HL-60 (cell line): ENCODE data around the gene NLGN1.

Source experiments
- DNase-seq, 2 experiments: peaks; one replicate each; pipeline ENCODE4 v3.0.0-alpha.2; 2010 to 2020; ENCODE audit warnings: low read depth in 1 of 2, low spot score in 1 of 2
- H3K27ac ChIP-seq: fragments of 250-450 bp; sonication (Bioruptor Pico); replicated peaks from 2 replicates; pipeline ENCODE4 v1.5.1; 2020; ENCODE audit warnings: mild to moderate bottlenecking, moderate library complexity
- H3K27me3 ChIP-seq: fragments of 250-450 bp; sonication (Bioruptor Pico); 2 replicates; pipeline ENCODE4 v1.5.1; 2021; ENCODE audit warnings: mild to moderate bottlenecking, moderate library complexity; ENCODE audit not compliant: insufficient read depth, poor library complexity, severe bottlenecking
- H3K4me3 ChIP-seq: replicated peaks from 2 replicates; pipeline ENCODE4 v1.5.1; 2011; ENCODE audit warnings: mild to moderate bottlenecking, control low read depth, low read length; ENCODE audit not compliant: insufficient read depth
- CTCF ChIP-seq: IDR thresholded peaks from one replicate; pipeline ENCODE4 v1.5.1; 2011; ENCODE audit warnings: low read length, control low read depth, inconsistent platforms; ENCODE audit not compliant: insufficient read depth
- GABPA ChIP-seq: IDR thresholded peaks from 2 replicates; pipeline ENCODE4 v1.6.1; 2012; ENCODE audit warnings: low read depth
- POLR2AphosphoS5 ChIP-seq: IDR thresholded peaks from 2 replicates; pipeline ENCODE4 v1.6.1; 2012; ENCODE audit warnings: low read depth
- REST ChIP-seq: IDR thresholded peaks from 2 replicates; pipeline ENCODE4 v1.6.1; 2012; ENCODE audit warnings: low read depth; ENCODE audit not compliant: insufficient replicate concordance
- SPI1 ChIP-seq: IDR thresholded peaks from 2 replicates; pipeline ENCODE4 v1.6.1; 2012; ENCODE audit warnings: low read depth, mild to moderate bottlenecking, borderline replicate concordance

NLGN1 gene

GRCh38 chr3:173958805-173959204, 561.3 kb downstream of the NLGN1 start:
- TF ChIP-seq POLR2AphosphoS5 (no peak), GABPA (no peak), SPI1 (no peak), CTCF (no peak), REST (no peak)
- no peak for DNase-seq
- no peak overlapping the region for H3K27ac ChIP-seq
- H3K27me3 ChIP-seq, result no peaks in the 10 kb centered on the region
- no peak overlapping the region for H3K4me3 ChIP-seq

- TF ChIP-seq POLR2AphosphoS5, result no peak
- DNase-seq, result no peak
- no peak overlapping the region for H3K27ac ChIP-seq
Measured at GRCh38 chr3:173970281-173970680, 572.7 kb downstream of the NLGN1 start.

GRCh38 chr3:173976281-173976680, 578.7 kb downstream of the NLGN1 start:
- Histone ChIP-seq H3K4me3 (no peak overlapping the region), H3K27me3 (no peaks in the 10 kb centered on the region), H3K27ac (no peak overlapping the region)
- TF ChIP-seq GABPA, result no peak
- TF ChIP-seq POLR2AphosphoS5, result no peak
- no peak for TF ChIP-seq CTCF
- TF ChIP-seq SPI1, result no peak
- no peak for TF ChIP-seq REST
- no peak for DNase-seq

More at GRCh38 chr3:173970281-173970680, 572.7 kb downstream of the NLGN1 start:
- Histone ChIP-seq H3K4me3 (no peak overlapping the region), H3K27me3 (no peaks in the 10 kb centered on the region)

- DNase-seq, result no peak
- no peak for TF ChIP-seq CTCF
- TF ChIP-seq POLR2AphosphoS5, result no peak
- TF ChIP-seq GABPA, result no peak
- TF ChIP-seq SPI1, result no peak
- TF ChIP-seq REST, result no peak
- no peak overlapping the region for H3K27ac ChIP-seq
- H3K4me3 ChIP-seq, result no peak overlapping the region
- no peaks in the 10 kb centered on the region for H3K27me3 ChIP-seq
Measured at GRCh38 chr3:173977747-173978146, 580.2 kb downstream of the NLGN1 start.
